ENCODE results near the gene NBEA.

The NBEA gene

DNA sequence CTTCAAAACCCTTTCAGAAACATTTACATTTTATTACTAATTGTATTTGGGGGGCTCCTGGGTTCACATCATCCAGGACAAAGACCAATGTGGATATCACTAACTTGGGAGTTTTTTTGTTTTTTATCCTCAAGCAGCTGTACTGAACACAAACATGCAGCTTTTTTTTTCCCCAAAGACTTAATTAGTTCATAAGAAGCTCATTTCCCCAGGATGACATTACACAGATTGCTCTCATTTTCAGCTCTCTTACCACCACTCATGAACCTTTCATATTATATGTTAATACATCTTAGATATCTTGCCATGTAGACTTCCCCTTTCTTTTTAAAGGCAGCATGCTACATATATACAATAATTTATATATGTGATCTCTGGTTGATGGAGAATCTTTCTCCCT lies 653.1 kb downstream of the NBEA start:
- in situ Hi-C loops (cut with MboI; ENCODE audit: low pct_unique_long_range_greater_than_20kb, low sequenced_read_pairs, unreplicated experiment): no loop called here
- DNase-seq (ENCODE audit: low spot score): no peak
- TF ChIP-seq, protein P1, sequence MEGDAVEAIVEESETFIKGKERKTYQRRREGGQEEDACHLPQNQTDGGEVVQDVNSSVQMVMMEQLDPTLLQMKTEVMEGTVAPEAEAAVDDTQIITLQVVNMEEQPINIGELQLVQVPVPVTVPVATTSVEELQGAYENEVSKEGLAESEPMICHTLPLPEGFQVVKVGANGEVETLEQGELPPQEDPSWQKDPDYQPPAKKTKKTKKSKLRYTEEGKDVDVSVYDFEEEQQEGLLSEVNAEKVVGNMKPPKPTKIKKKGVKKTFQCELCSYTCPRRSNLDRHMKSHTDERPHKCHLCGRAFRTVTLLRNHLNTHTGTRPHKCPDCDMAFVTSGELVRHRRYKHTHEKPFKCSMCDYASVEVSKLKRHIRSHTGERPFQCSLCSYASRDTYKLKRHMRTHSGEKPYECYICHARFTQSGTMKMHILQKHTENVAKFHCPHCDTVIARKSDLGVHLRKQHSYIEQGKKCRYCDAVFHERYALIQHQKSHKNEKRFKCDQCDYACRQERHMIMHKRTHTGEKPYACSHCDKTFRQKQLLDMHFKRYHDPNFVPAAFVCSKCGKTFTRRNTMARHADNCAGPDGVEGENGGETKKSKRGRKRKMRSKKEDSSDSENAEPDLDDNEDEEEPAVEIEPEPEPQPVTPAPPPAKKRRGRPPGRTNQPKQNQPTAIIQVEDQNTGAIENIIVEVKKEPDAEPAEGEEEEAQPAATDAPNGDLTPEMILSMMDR (IDR thresholded peaks at IDR 0.05; ENCODE audit: extremely low read depth, insufficient read depth, missing control alignments): no peak

DNA sequence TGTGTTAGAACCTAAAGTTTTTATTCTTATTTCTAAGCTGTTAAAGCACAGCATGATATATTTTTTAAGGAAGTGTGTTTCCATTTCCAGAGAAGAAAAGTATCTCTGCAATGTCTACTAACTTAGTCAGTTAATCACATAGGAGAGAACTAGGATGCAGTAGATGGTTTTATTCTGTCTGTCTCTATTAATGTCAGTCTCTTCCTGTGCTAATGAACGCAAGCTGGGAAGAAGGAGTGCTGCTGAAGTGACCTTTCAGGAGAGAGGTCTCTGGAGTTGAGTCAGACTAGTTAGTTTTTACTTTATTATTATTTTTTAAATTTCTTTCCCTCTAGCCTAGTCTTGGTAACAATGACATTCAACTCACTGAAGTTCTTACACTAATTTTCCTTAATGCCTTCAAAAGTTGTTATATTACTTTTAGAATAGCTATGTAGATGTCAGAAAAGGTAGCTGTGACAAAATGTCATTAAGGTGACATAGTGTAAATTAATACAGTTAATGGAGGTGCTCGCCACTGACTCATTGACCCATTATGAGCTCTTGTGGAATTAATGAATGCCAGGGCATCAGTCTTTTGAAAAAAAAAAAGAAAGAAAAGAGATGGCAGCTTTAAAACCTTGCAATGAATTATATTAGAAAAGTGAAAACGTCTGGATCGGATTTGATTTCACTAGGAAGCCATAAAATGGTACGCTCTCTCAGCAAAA lies 654.4 kb downstream of the NBEA start:
- in situ Hi-C loops (cut with MboI; ENCODE audit: low pct_unique_long_range_greater_than_20kb, low sequenced_read_pairs, unreplicated experiment): no loop called here
- TF ChIP-seq, protein P1 (IDR thresholded peaks at IDR 0.05; ENCODE audit: extremely low read depth, insufficient read depth, missing control alignments): no peak
- no peak for DNase-seq (ENCODE audit: low spot score)

DNA sequence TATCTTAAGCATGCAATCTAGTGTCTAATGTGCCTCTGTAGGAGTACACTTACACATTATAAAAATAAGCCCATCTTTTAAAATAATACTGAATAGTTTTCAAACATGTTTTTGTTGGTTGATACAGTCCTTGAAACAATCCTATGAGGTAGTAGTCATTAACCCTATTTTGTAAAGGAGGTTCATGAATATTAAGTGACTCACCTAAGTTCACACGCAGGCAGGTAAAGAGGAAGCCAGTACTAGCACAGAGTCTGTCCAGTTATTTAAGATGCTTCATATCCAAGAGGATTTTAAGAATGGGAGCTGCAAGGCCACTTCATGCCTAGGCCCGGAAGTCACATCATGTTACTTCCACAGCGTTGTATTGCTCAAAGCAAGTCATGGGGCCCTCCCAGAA lies 655.4 kb downstream of the NBEA start:
- in situ Hi-C loops (cut with MboI; ENCODE audit: low pct_unique_long_range_greater_than_20kb, low sequenced_read_pairs, unreplicated experiment): no loop called here
- TF ChIP-seq, protein P1 (IDR thresholded peaks at IDR 0.05; ENCODE audit: extremely low read depth, insufficient read depth, missing control alignments): no peak
- no peak for DNase-seq (ENCODE audit: low spot score)

DNA sequence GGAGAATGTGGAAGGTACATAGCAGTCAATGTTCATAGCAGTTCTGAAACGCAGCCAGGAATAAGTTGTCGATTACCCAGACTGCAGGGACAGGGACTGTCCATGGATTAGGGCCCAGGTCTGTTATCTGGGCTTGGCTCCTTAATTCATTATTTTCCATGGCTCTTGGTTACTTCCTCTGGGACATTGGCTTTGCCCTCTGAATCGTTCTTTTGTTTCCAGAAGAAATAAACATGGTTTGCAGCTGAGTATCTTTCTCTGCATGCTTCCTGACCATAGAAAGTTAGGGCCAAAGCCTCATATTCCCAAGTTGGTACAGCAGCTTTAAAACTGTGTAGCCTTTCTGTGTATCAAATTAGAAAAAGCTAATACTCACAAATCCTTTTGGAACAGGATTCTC lies 656.2 kb downstream of the NBEA start:
- DNase-seq (ENCODE audit: low spot score): no peak
- in situ Hi-C loops (cut with MboI; ENCODE audit: low pct_unique_long_range_greater_than_20kb, low sequenced_read_pairs, unreplicated experiment): no loop called here
- TF ChIP-seq, protein P1 (IDR thresholded peaks at IDR 0.05; ENCODE audit: extremely low read depth, insufficient read depth, missing control alignments): no peak

DNA sequence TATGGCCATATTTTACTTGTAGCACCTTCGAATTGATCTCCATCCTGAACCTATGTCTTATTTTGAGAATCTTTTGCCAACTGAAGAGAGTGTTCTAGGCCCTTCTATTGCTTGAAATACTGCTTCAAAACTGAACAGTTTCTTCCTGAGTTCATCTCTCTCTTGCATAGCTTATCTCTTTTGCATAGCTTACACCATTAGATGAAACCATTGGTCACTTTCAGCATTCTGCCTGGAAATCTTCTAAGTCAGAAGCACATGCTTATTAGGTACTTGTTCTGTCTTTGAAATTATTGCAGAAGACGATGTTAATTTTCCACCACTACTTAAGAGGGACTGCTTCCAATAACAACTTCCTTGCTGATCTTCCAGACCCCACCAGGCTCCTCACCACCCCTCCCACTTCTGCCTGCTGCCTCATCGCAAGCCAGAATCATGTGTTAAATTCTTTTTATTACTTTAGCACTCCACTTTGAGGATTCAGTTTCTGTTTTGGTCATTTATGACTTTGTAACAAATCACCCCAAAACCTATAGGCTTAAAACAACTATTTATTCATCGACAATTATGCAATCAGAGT lies 656.8 kb downstream of the NBEA start:
- in situ Hi-C loops (cut with MboI; ENCODE audit: low pct_unique_long_range_greater_than_20kb, low sequenced_read_pairs, unreplicated experiment): no loop called here
- TF ChIP-seq, protein P1 (IDR thresholded peaks at IDR 0.05; ENCODE audit: extremely low read depth, insufficient read depth, missing control alignments): no peak
- no peak for DNase-seq (ENCODE audit: low spot score)

DNA sequence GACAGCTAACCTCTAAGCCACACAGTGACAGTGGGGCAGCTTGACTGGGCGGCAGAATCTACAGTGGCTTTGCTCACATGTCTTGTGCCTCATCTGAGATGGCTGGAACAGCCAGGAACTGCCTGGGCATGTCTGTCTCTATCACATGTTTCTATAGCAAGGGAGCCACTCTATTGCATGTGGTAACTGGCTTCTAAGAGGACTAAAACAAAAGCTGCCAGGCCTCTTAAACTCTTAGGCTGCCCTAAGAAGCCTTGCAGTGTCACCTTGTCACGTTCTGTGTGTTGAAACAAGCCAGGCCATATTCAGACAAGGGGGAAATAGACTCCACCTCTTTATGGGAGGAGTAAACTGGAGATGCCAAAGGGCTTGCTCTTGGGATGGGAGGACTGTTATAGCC lies 657.3 kb downstream of the NBEA start:
- in situ Hi-C loops (cut with MboI; ENCODE audit: low pct_unique_long_range_greater_than_20kb, low sequenced_read_pairs, unreplicated experiment): no loop called here
- no peak for DNase-seq (ENCODE audit: low spot score)
- TF ChIP-seq, protein P1 (IDR thresholded peaks at IDR 0.05; ENCODE audit: extremely low read depth, insufficient read depth, missing control alignments): no peak
